OCI-LY7 (cell line): Measurements from ENCODE around the gene AKR7A3. TPM values are rescaled to one million over a fixed set of nuclear protein-coding genes. Genes with fewer than 3 reads are reported as not detected.

Experiments used
- BruUV-seq: library from RNA; stranded (reverse); fragments of 400-500 nt; replicated peaks from 2 replicates; lab custom pipeline; 2021; lab: Mats Ljungman, UMichigan
- CTCF ChIA-PET: fragments of 300-600 bp; sonication (Branson Sonifier 250); formaldehyde crosslinking; loops from one replicate; lab custom pipeline; 2022; ENCODE audit warnings: antibody characterized with exemption; ENCODE audit not compliant: unreplicated experiment; lab: Charles Lee
- POLR2A ChIA-PET: fragments of 300-600 bp; sonication (Branson Sonifier 250); formaldehyde crosslinking; loops from one replicate; lab custom pipeline; 2022; ENCODE audit warnings: antibody characterized with exemption; lab: Charles Lee
- DNase-seq: peaks from one replicate; pipeline ENCODE4 v3.0.0-alpha.2; 2015; ENCODE audit warnings: low spot score
- H2AFZ ChIP-seq: fragments of 200-600 bp; sonication (generic), shearing (Covaris generic); 2 replicates; pipeline ENCODE4 v1.6.1; 2014; ENCODE audit warnings: mild to moderate bottlenecking, antibody characterized with exemption, low read length, moderate library complexity
- H3K27ac ChIP-seq: fragments of 200-600 bp; sonication (generic); 2 replicates; pipeline ENCODE4 v1.5.1; 2014; ENCODE audit warnings: mixed run types, low read depth, mild to moderate bottlenecking, moderate library complexity, low read length, inconsistent platforms; ENCODE audit not compliant: poor library complexity, severe bottlenecking
- H3K36me3 ChIP-seq: fragments of 200-600 bp; sonication (generic); 2 replicates; pipeline ENCODE4 v1.6.1; 2014; ENCODE audit warnings: mild to moderate bottlenecking, antibody characterized with exemption, low read length, moderate library complexity, mixed read lengths; ENCODE audit not compliant: insufficient read depth
- H3K4me1 ChIP-seq: fragments of 200-600 bp; sonication (generic); 2 replicates; pipeline ENCODE4 v1.5.1; 2014; ENCODE audit warnings: mild to moderate bottlenecking, low read length; ENCODE audit not compliant: insufficient read depth, poor library complexity, severe bottlenecking
- H3K4me2 ChIP-seq: fragments of 200-600 bp; sonication (generic); 2 replicates; pipeline ENCODE4 v1.6.1; 2014; ENCODE audit warnings: mild to moderate bottlenecking, low read length
- H3K4me3 ChIP-seq: fragments of 200-600 bp; sonication (generic); 2 replicates; pipeline ENCODE4 v1.5.1; 2014; ENCODE audit warnings: mild to moderate bottlenecking, low read depth, low read length; ENCODE audit not compliant: poor library complexity, severe bottlenecking
- H3K79me2 ChIP-seq: fragments of 200-600 bp; sonication (generic); 2 replicates; pipeline ENCODE4 v1.6.1; 2016; ENCODE audit warnings: low read depth, mild to moderate bottlenecking, low read length, moderate library complexity, mixed read lengths; ENCODE audit not compliant: insufficient read depth
- H3K9me2 ChIP-seq: fragments of 200-600 bp; sonication (generic); 2 replicates; pipeline ENCODE4 v1.6.1; 2016; ENCODE audit warnings: mild to moderate bottlenecking, low read length, mixed read lengths; ENCODE audit not compliant: insufficient read depth
- H3K9me3 ChIP-seq: fragments of 200-600 bp; sonication (generic); 2 replicates; pipeline ENCODE4 v1.6.1; 2014; ENCODE audit warnings: mild to moderate bottlenecking, mixed run types, low read length, mixed read lengths
- H4K20me1 ChIP-seq: fragments of 200-600 bp; sonication (generic); 2 replicates; pipeline ENCODE4 v1.6.1; 2014; ENCODE audit warnings: mild to moderate bottlenecking, antibody characterized with exemption, low read length, moderate library complexity, mixed read lengths; ENCODE audit not compliant: insufficient read depth
- CTCF ChIP-seq: fragments of 200-600 bp; sonication (generic); conservative IDR thresholded peaks from 2 replicates; pipeline ENCODE4 v1.5.1; 2014; ENCODE audit warnings: mild to moderate bottlenecking, antibody characterized with exemption, low read length, moderate library complexity, mixed read lengths
- EZH2phosphoT487 ChIP-seq: fragments of 200-600 bp; sonication (generic); IDR thresholded peaks from 2 replicates; pipeline ENCODE4 v1.6.1; 2018; ENCODE audit warnings: low read depth, borderline replicate concordance, mild to moderate bottlenecking, mixed run types, antibody characterized with exemption, low read length, moderate library complexity, mixed read lengths
- intact Hi-C: fragments of 100-400 bp; cut with micrococcal nuclease; formaldehyde crosslinking; loops from one replicate; pipeline ENCODE4 v1.10.0; 2022; ENCODE audit not compliant: unreplicated experiment
- total RNA-seq, 2 experiments: library from RNA; depleted of rRNA in 1 of 2; stranded (reverse); fragments of >200 nt in 1 of 2; shearing (Covaris generic) in 1 of 2; gene quantifications; 2 replicates each; pipeline ENCODE4 v1.2.3, GENCODE V29; 2014 to 2022

The AKR7A3 gene
- total RNA-seq, 2 experiments from 2014 or later = 1.2 to 2.6 TPM

- intact Hi-C loops = no loop called here
Measured at GRCh38 chr1:19325368-19325957, 36.9 kb upstream of the AKR7A3 start.

GRCh38 chr1:19324665-19324990 lies 36.1 kb upstream of the AKR7A3 start:
- ChIA-PET POLR2A (no interaction called here), CTCF (no interaction called here)
- intact Hi-C loops = no loop called here
- no peak for DNase-seq
- Histone ChIP-seq H3K9me3 (no peaks in the 10 kb centered on the region), H3K79me2 (no peaks in the 10 kb centered on the region), H3K36me3 (peaks cover 14% of the 10 kb centered on the region), H3K4me2 (no peak overlapping the region), H3K4me1 (no peaks in the 10 kb centered on the region), H3K9me2 (no peaks in the 10 kb centered on the region), H3K27ac (no peak overlapping the region), H2AFZ (no peak overlapping the region), H3K4me3 (no peak overlapping the region), H4K20me1 (no peaks in the 10 kb centered on the region)
- no TSS peak for BruUV-seq
- TF ChIP-seq EZH2phosphoT487 (no peak), CTCF (no peak)

More at GRCh38 chr1:19325368-19325957, 36.9 kb upstream of the AKR7A3 start:
- CTCF ChIA-PET = no interaction called here
- no peaks in the 10 kb centered on the region for H4K20me1 ChIP-seq
- no peaks in the 10 kb centered on the region for H3K79me2 ChIP-seq
- no peak overlapping the region for H3K4me3 ChIP-seq
- no peaks in the 10 kb centered on the region for H3K9me2 ChIP-seq
- POLR2A ChIA-PET = no interaction called here
- H2AFZ ChIP-seq = no peak overlapping the region
- BruUV-seq = no TSS peak
- no peak overlapping the region for H3K4me2 ChIP-seq
- no peaks in the 10 kb centered on the region for H3K9me3 ChIP-seq
- H3K4me1 ChIP-seq = no peaks in the 10 kb centered on the region
- H3K27ac ChIP-seq = no peak overlapping the region
- H3K36me3 ChIP-seq = peaks cover 14% of the 10 kb centered on the region
- DNase-seq = no peak
- no peak for TF ChIP-seq CTCF
- no peak for TF ChIP-seq EZH2phosphoT487

GRCh38 chr1:19323987-19324664 lies 35.6 kb upstream of the AKR7A3 start:
- intact Hi-C loops = no loop called here
- no peak for DNase-seq
- Histone ChIP-seq H3K4me3 (no peak overlapping the region), H3K27ac (no peak overlapping the region), H3K4me1 (no peaks in the 10 kb centered on the region), H3K4me2 (no peak overlapping the region), H4K20me1 (no peaks in the 10 kb centered on the region), H2AFZ (no peak overlapping the region), H3K36me3 (peaks cover 17% of the 10 kb centered on the region), H3K79me2 (no peaks in the 10 kb centered on the region), H3K9me3 (no peaks in the 10 kb centered on the region), H3K9me2 (no peaks in the 10 kb centered on the region)
- ChIA-PET POLR2A (no interaction called here), CTCF (no interaction called here)
- no peak for TF ChIP-seq CTCF
- TF ChIP-seq EZH2phosphoT487 = no peak
- BruUV-seq = no TSS peak
